ENCODE results near the gene OTOP2. TPM values are rescaled to one million over a fixed set of nuclear protein-coding genes. Genes with fewer than 3 reads are reported as not detected.

Gene OTOP2
- total RNA-seq, 1 donor from 2014 or later = not detected

- intact Hi-C loops (cut with DNase I) = no loop called here
- peaks cover 4% of the 10 kb centered on the region for H3K4me1 ChIP-seq
- no peaks in the 10 kb centered on the region for H3K27me3 ChIP-seq
- no peak overlapping the region for H3K4me3 ChIP-seq
- no peak for DNase-seq (ENCODE audit: extremely low spot score in 2 of 2)
- H3K27ac ChIP-seq = no peak overlapping the region
- H3K36me3 ChIP-seq = no peaks in the 10 kb centered on the region
- TF ChIP-seq POLR2AphosphoS5 (IDR thresholded peaks at IDR 0.05; ENCODE audit: insufficient read depth in 1 of 2, low read depth in 1 of 2) = no peak
- TF ChIP-seq CTCF (IDR thresholded peaks at IDR 0.05) = no peak
- TF ChIP-seq POLR2A (IDR thresholded peaks at IDR 0.05) = no peak
- no peaks in the 10 kb centered on the region for H3K9me3 ChIP-seq
Observed at GRCh38 chr17:74941128-74941725, 17.2 kb downstream of the OTOP2 start.

GRCh38 chr17:74943808-74944522 is 19.9 kb downstream of the OTOP2 start:
- H3K36me3 ChIP-seq = no peaks in the 10 kb centered on the region
- H3K27me3 ChIP-seq = no peaks in the 10 kb centered on the region
- no peak overlapping the region for H3K4me3 ChIP-seq
- H3K9me3 ChIP-seq = no peaks in the 10 kb centered on the region
- TF ChIP-seq POLR2AphosphoS5 (IDR thresholded peaks at IDR 0.05; ENCODE audit: insufficient read depth in 1 of 2, low read depth in 1 of 2) = peak; percentile 20 to 22
- TF ChIP-seq CTCF (IDR thresholded peaks at IDR 0.05) = no peak
- intact Hi-C loops (cut with DNase I) = no loop called here
- DNase-seq (ENCODE audit: extremely low spot score in 2 of 2) = no peak
- no peak overlapping the region for H3K27ac ChIP-seq
- no peaks in the 10 kb centered on the region for H3K4me1 ChIP-seq

GRCh38 chr17:74945543-74945942 is 21.5 kb downstream of the OTOP2 start:
- no peaks in the 10 kb centered on the region for H3K4me1 ChIP-seq
- intact Hi-C loops (cut with DNase I) = no loop called here
- H3K27ac ChIP-seq = no peak overlapping the region
- no peaks in the 10 kb centered on the region for H3K36me3 ChIP-seq
- DNase-seq (ENCODE audit: extremely low spot score in 2 of 2) = no peak
- no peak for TF ChIP-seq POLR2AphosphoS5 (IDR thresholded peaks at IDR 0.05; ENCODE audit: insufficient read depth in 1 of 2, low read depth in 1 of 2)
- no peak for TF ChIP-seq CTCF (IDR thresholded peaks at IDR 0.05)
- no peak for TF ChIP-seq POLR2A (IDR thresholded peaks at IDR 0.05)
- H3K4me3 ChIP-seq = no peak overlapping the region
- H3K9me3 ChIP-seq = no peaks in the 10 kb centered on the region
- H3K27me3 ChIP-seq = no peaks in the 10 kb centered on the region

GRCh38 chr17:74946641-74947040 is 22.6 kb downstream of the OTOP2 start:
- no peaks in the 10 kb centered on the region for H3K27me3 ChIP-seq
- H3K27ac ChIP-seq = no peak overlapping the region
- DNase-seq (ENCODE audit: extremely low spot score in 2 of 2) = no peak
- no peak overlapping the region for H3K4me3 ChIP-seq
- no peaks in the 10 kb centered on the region for H3K4me1 ChIP-seq
- intact Hi-C loops (cut with DNase I) = no loop called here
- no peaks in the 10 kb centered on the region for H3K36me3 ChIP-seq
- H3K9me3 ChIP-seq = no peaks in the 10 kb centered on the region
- TF ChIP-seq CTCF (IDR thresholded peaks at IDR 0.05) (no peak), POLR2A (IDR thresholded peaks at IDR 0.05) (no peak), POLR2AphosphoS5 (IDR thresholded peaks at IDR 0.05; ENCODE audit: insufficient read depth in 1 of 2, low read depth in 1 of 2) (no peak)
